HT-29 (cell line): ENCODE measurements around the gene HERPUD1. TPM values are rescaled to one million over a fixed set of nuclear protein-coding genes. Genes with fewer than 3 reads are reported as not detected.
A peak's percentile ranks its signal among the peaks of the same experiment; 100 is the strongest.
"Not testable (repeated sequence)": the region's sequence is repeated elsewhere in the genome, so short reads cannot be mapped to it uniquely, and the experiment has no call there.

Experiments used
- DNase-seq: peaks from one replicate; pipeline ENCODE4 v3.0.0-alpha.2; 2015; ENCODE audit warnings: low spot score
- total RNA-seq: library from RNA; depleted of rRNA; stranded (reverse); fragments of >200 nt; shearing (Covaris generic); gene quantifications from 2 replicates; pipeline ENCODE4 v1.2.3, GENCODE V29; 2014

Gene HERPUD1
- total RNA-seq, 1 experiment from 2014 or later = 45.1 TPM

DNA sequence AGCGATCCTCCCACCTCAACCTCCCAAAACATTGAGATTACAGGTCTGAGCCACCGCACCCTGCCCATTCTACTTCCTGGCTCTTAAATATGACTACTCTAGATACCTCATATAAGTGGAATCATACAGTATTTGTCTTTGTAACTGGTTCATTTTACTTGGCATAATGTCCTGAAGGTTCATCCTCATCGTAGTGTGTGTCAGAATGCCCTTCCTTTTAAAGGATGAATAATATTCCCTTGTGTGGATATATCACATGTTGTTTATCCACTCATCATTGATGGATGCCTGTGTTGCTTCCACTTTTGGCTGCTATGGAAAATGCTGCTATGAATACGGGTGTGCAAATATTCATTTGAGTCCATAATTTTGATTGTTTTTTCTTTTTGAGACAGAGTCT is 24.1 kb downstream of the HERPUD1 start:
- DNase-seq = no peak

- no peak for DNase-seq
These were observed 24.8 kb downstream of the HERPUD1 start for GRCh38 chr16:56956756-56957155.

GRCh38 chr16:56960681-56961281 is 28.8 kb downstream of the HERPUD1 start:
- no peak for DNase-seq

GRCh38 chr16:56961386-56961785 is 29.4 kb downstream of the HERPUD1 start:
- no peak for DNase-seq

GRCh38 chr16:56961851-56962281 is 29.9 kb downstream of the HERPUD1 start, which contains the start of gene CETP:
CETP (plus strand) TSS chr16:56961950; CDS start chr16:56961980, 30 bp downstream.
- DNase-seq = no peak

GRCh38 chr16:56964243-56965148 is 32.6 kb downstream of the HERPUD1 start:
- DNase-seq = peak; percentile 86

DNA sequence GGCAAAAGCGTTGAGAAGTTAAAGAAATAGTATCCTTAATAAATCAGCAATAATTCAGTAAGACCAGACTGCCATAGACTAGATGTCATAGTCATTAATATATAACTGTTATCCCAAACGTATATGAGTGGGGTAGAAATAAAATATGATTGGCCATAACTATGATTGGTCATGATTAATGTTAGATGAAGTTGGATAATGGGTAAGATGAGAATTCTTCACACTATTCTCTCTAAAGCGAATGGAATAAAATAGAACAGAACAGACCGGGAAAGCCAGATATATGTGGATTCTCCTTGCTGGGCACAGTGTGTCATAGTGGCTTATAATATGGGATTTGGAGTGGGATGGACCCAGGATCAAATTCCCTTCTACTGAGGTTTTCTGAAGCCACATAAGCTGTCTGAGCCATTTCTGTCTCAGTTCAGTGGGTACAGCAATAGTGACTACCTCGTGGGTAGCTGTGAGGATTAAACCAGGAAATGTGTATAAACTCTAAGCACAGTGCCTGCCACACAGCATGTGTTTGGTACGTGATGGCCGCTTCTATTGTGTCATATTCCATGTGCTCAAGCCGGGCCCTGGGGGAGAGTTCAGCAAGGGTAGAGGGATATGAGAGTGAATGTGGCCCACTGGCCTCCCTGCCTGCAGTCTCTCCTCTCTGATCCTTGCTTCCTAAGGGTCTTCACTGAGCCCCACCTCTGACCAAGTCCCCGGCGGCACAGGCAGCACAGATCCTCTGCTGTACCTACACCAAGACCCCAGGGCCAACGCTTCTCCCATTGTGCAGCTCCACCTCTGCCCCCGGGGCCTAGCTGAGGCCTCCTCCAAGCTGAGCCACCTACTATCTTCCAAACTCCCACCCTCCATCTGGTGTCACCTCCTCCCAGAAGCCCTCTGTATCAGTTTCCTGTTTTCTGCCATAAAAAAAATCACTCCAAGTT is 33.5 kb downstream of the HERPUD1 start:
- no peak for DNase-seq

DNA sequence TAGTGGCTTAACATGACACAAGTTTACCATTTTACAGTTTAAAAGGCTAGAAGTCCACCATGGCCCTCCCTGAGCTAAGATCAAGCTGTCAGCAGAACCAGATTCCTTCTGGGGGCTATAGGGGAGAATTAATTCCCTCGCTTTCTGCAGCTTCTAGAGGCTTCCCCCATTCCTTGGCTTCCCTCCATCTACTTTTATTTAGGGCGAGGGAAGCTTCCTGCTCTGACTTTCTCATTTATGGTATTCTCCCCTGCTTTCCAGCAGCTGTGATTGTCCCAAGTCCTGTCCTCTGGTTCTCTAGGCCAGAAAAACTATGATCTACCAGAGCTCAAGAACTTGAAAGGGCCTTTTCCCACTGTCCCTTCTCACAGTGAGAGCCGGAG is 34.1 kb downstream of the HERPUD1 start:
- DNase-seq = no peak

- no peak for DNase-seq
These were observed 35.8 kb downstream of the HERPUD1 start for GRCh38 chr16:56967733-56968132.

GRCh38 chr16:56969769-56970168 is 37.8 kb downstream of the HERPUD1 start:
- DNase-seq = no peak

DNA sequence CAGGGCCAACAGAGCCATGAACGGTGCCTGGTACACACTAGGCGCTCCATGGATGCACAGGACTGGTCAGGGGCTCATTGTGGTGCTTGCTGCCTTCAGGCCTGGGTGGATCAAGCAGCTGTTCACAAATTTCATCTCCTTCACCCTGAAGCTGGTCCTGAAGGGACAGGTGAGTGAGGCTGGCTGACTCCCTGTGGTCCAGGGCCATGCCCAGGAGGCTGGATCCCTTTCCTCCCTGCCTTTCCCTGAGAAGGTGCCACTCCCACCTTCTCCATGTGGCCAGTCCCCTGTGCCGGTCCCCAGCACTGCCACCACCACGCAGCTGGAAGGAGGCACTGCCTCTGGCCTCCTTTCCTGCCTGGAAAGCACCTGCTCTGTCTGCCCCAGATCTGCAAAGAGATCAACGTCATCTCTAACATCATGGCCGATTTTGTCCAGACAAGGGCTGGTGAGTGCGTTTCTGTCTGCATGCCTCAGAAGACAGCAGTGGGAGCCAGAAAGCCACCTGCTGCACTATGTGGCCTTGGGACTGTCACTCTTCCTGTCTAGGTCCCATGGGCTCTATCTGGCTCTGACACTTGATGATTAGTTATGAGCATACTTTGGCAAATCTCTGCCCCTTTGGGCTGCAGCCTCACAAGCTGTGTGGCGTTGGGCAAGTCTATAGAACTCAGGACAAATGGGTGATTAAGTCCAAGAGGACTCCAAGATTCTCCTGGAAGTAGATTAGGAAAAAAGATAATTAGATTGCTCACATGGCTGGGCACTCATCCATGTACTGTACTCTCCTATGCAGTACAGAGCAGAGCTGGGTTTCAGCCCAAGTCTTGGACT is 39.2 kb downstream of the HERPUD1 start:
- no peak for DNase-seq

- DNase-seq = no peak
These were observed 39.8 kb downstream of the HERPUD1 start for GRCh38 chr16:56971768-56972043.

DNA sequence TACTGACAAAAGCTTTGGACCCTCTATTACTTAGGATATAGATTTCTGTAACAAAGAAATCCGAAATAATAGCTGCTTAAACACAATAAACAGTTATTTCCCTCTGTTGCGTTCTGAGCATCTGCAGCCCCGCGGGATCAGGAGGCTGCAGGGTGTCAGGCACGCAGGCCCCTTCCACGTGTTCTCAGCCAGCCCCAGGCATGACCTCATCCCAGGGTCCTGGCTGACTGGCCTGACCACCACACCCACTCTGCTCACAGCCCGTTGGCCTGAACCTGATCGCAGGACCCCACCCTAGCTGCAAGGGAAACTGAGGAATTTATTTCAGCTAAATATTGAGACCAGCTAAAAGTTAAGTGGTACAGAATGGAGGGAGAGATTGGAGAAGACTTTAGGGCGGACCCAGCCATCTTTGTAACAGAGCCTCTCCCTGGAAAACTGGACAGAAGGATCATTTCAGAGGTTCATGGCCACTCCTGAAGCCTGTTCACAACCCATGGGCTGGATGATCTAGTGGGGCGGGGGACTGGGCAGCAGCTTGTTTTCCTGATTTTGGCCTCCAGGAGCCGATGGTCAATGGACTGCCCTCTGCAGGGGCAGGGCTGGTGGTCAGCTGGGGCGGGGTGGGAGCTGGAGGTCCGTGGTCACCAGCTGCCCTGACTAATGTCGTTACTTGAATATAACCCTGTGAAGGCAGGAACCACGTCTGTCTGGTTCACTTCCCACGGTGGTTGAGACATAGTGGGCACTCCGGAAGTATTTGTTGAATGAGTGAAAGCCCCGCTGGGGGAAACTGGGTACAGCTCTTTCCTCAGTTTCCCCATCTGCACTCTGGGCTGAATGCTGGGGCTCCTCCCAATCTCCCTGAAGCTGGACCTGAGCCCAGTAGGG is 40.7 kb downstream of the HERPUD1 start:
- no peak for DNase-seq

DNA sequence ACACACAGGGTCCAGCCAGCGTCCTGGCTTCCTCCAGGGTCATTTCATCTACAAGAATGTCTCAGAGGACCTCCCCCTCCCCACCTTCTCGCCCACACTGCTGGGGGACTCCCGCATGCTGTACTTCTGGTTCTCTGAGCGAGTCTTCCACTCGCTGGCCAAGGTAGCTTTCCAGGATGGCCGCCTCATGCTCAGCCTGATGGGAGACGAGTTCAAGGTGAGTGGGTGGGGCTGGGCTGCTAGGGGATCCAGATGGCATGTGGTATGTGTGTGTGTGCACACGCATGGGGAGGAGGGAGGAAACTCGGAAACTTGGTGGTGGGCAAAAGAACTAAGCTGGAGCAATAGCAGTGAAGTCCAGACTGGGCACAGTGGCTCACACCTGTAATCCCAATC is 41.4 kb downstream of the HERPUD1 start:
- no peak for DNase-seq

DNA sequence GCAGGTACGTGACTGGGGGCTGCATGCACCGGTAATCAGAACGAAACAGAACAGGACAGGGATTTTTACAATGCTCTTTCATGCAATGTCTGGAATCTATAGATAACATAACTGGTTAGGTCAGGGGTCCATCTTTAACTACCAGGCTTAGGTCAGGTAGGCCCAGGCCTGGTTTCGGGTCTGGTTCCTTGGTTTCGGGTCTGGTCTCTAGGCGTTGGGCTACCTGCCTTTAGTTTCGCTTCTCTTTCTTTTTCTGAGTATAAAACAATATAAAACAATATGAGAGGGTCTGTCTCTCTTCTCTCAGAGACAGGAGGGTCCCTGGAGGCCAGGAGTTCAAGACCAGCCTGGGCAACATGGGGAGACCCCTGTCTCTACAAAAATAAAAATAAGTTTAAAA is 42.0 kb downstream of the HERPUD1 start:
- DNase-seq = not testable (repeated sequence)

DNA sequence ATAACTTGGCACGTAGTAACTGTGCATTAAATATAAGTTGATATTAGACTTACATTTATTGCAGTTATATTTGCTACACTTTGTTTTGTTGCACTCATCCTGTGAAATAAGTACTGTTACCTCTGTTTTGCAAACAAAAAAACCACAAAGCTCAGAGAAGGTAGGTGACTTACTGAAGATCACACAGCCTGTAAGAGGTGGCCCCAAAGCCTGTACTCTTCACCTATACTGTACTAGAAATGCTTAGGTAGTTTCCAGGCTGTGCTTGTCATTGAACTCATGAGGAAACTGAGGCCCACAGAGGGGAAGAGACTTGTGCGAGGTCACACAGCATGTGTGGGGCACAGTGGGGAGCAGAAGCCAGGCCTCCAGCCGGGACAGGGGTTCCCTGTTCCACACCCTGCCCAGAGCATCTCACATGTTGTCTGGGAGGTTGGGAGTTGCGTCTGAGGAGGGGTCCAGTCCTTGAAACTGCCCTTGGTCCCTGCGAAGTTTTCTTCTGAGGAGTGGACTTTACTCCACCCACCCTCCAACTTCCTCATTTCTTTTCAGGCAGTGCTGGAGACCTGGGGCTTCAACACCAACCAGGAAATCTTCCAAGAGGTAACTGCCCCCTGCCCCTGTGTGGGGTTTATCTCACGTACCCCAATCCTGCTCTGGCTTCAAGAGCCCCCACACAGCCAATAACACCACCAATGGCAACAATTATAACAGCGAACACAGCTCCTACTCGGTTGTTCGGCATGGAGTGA is 42.8 kb downstream of the HERPUD1 start:
- DNase-seq = no peak

DNA sequence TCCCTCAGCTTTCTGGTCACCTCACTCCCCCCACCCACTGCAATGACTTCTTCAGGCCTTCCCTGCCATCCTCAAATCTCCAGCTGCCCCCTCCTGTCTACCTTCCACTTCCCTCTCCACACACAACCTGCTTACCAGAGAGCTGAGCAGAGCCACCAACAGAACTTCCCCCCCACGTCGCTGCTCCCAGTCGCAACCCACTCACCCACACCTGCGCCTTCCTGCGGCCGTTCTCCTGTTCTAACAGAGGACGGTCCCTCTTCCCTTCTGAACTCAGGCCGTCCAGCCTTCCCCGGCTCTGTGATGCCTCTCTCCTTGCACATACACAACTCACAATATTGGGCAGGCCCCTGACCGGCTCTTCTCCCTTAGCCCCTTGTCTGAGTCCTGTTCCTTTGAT is 43.8 kb downstream of the HERPUD1 start:
- no peak for DNase-seq

GRCh38 chr16:56977216-56977615 is 45.3 kb downstream of the HERPUD1 start:
- DNase-seq = no peak

DNA sequence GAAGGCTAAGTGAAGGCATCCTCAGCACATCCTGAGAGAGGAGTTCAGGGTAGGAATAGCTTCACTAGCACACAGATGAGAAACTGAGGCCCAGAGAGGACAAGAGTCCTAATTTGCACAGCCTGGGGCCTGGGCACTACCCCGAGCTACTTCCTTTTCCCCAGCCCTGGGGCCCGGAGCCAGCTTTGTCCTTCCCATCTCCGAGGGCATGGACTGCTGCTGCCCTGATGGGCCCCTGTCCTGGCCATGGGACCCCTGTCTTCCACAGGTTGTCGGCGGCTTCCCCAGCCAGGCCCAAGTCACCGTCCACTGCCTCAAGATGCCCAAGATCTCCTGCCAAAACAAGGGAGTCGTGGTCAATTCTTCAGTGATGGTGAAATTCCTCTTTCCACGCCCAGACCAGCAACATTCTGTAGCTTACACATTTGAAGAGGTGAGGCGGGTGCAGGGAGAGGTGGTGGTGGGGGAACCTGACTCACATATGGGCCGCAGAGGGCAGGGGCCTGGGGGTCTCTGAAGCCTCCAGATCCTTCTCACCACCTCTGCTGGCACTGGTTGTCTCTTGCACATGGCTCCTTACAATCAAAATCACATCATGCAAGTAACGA is 46.0 kb downstream of the HERPUD1 start:
- DNase-seq = no peak
